Activated naive CD8-positive, alpha-beta T cell treated with anti-CD3 and anti-CD28 coated beads, Interleukin-2, amount 10 ng/mL, durations not matched to agents 7 days and 5 days (primary cell): Measurements from ENCODE around the gene ZDHHC12. TPM values are rescaled to one million over a fixed set of nuclear protein-coding genes. Genes with fewer than 3 reads are reported as not detected.

Experiments
- ATAC-seq: fragments of 150-1000 bp; cut with Tn5 transposase; one replicate; pipeline ENCODE4 v1.10.0; 2021; ENCODE audit warnings: low read depth, moderate library complexity
- POLR2A ChIA-PET: fragments of 350-600 bp; sonication (Branson Sonifier 250); formaldehyde crosslinking; loops from one replicate; lab custom pipeline; 2021; ENCODE audit warnings: antibody characterized with exemption; lab: Charles Lee
- DNase-seq: peaks from one replicate; pipeline ENCODE4 v3.0.0; 2021
- H3K27ac Mint-ChIP-seq: one replicate; pipeline ENCODE4 v1.8.0; 2022; ENCODE audit warnings: mild to moderate bottlenecking, mixed read lengths
- H3K27me3 Mint-ChIP-seq: one replicate; pipeline ENCODE4 v1.8.0; 2022; ENCODE audit warnings: mild to moderate bottlenecking, moderate library complexity, mixed read lengths
- H3K36me3 Mint-ChIP-seq: one replicate; pipeline ENCODE4 v1.8.0; 2021; ENCODE audit warnings: mild to moderate bottlenecking, mixed read lengths
- H3K4me1 Mint-ChIP-seq: one replicate; pipeline ENCODE4 v1.8.0; 2021; ENCODE audit warnings: mixed read lengths
- H3K4me3 Mint-ChIP-seq: one replicate; pipeline ENCODE4 v1.8.0; 2022; ENCODE audit warnings: mild to moderate bottlenecking, moderate library complexity, mixed read lengths
- H3K9me3 Mint-ChIP-seq: one replicate; pipeline ENCODE4 v1.8.0; 2021; ENCODE audit warnings: mixed read lengths
- total RNA-seq, 2 experiments: library from RNA; stranded (reverse); gene quantifications; one replicate each; pipeline ENCODE4 v1.2.3, GENCODE V29; 2021

The ZDHHC12 gene
- 10 to 100 TPM; 64.1 to 68.9 TPM for total RNA-seq

GRCh38 chr9:128723866-128724743 lies at the start of gene ZDHHC12:
TSS of gene ZDHHC12 (minus strand) at chr9:128724127. CDS start at chr9:128724093, 34 bp downstream.
- Mint-ChIP-seq H3K27me3 (no peaks in the 10 kb centered on the region), H3K4me3 (peak within 1 kb of the TSS; percentile 91), H3K9me3 (no peaks in the 10 kb centered on the region), H3K4me1 (peaks cover 32% of the 10 kb centered on the region), H3K36me3 (no peaks in the 10 kb centered on the region), H3K27ac (peak within 1 kb of the TSS; percentile 89)
- POLR2A ChIA-PET = interaction anchor here (0.5 to 2.5 kb wide), 22 partner anchors 9 to 448 kb away, joined by 3 to 14 read pairs (median 4); partner anchors contain the start of genes DYNC2I2, ENDOG, GOLGA2 and PKN3
- DNase-seq (peak; percentile 99), ATAC-seq (peak; percentile 99)

DNA sequence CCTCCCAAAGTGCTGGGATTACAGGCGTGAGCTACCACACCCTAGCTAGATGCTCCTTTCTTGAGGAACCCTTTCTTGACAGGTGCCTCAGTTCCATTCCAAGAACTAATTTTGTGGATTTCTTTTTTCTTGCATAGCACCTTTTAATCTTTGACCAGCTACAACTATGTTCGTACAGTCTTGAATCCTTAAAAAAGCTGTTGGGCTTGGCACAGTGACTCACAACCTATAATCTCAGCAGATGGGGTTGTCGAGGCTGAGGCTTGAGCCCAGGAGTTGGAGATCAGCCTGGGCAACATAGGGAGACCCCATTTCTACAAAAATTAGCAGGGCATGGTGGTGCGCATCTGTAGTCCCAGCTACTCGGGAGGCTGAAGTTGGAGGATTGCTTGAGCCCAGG lies 49.1 kb upstream of the ZDHHC12 start:
- Mint-ChIP-seq H3K9me3 (no peaks in the 10 kb centered on the region), H3K27ac (peak overlapping the region; percentile 64), H3K27me3 (no peaks in the 10 kb centered on the region), H3K4me3 (peak overlapping the region; percentile 28), H3K36me3 (no peaks in the 10 kb centered on the region), H3K4me1 (peaks cover 14% of the 10 kb centered on the region)
- POLR2A ChIA-PET = interaction anchor here (0.7 to 2.9 kb wide), 3 partner anchors 15 to 853 kb away, joined by 3 to 18 read pairs (median 4); partner anchors contain the start of genes NTMT1 and ZDHHC12
- ATAC-seq (no peak), DNase-seq (no peak)

- Mint-ChIP-seq H3K27ac (peak within 1 kb of the TSS; percentile 97), H3K27me3 (no peaks in the 10 kb centered on the region), H3K4me1 (peaks cover 14% of the 10 kb centered on the region), H3K9me3 (no peaks in the 10 kb centered on the region), H3K4me3 (peak within 1 kb of the TSS; percentile 98), H3K36me3 (no peaks in the 10 kb centered on the region)
- POLR2A ChIA-PET = interaction anchor here (0.7 to 2.9 kb wide), 10 partner anchors 14 to 854 kb away, joined by 3 to 18 read pairs (median 4); partner anchors contain the start of genes ENDOG, NTMT1, SPOUT1 and ZDHHC12
- peak; percentile 98 for DNase-seq
- ATAC-seq = peak; percentile 90
These were observed 48.0 kb upstream of the ZDHHC12 start, which contains the start of gene ZER1 for GRCh38 chr9:128771745-128772519. TSS of gene ZER1 (minus strand) at chr9:128771927. CDS start at chr9:128755565, 16,362 bp downstream.

GRCh38 chr9:128771094-128771721 lies 47.3 kb upstream of the ZDHHC12 start:
- DNase-seq (no peak), ATAC-seq (peak; percentile 11)
- POLR2A ChIA-PET = interaction anchor here (0.7 to 2.9 kb wide), 11 partner anchors 11 to 219 kb away, joined by 3 to 18 read pairs (median 4); partner anchors contain the start of genes ENDOG, PKN3, SPOUT1 and SPTAN1
- Mint-ChIP-seq H3K4me3 (peak overlapping the region; percentile 98), H3K36me3 (no peaks in the 10 kb centered on the region), H3K27ac (peak overlapping the region; percentile 97), H3K4me1 (peaks cover 14% of the 10 kb centered on the region), H3K9me3 (no peaks in the 10 kb centered on the region), H3K27me3 (no peaks in the 10 kb centered on the region)

GRCh38 chr9:128770286-128771030 lies 46.5 kb upstream of the ZDHHC12 start:
- no peaks in the 10 kb centered on the region for H3K36me3 Mint-ChIP-seq
- ATAC-seq (no peak), DNase-seq (no peak)
- peaks cover 14% of the 10 kb centered on the region for H3K4me1 Mint-ChIP-seq
- POLR2A ChIA-PET = interaction anchor here (0.8 to 2.9 kb wide), 10 partner anchors 12 to 218 kb away, joined by 3 to 18 read pairs (median 4); partner anchors contain the start of genes ENDOG, PKN3, SPTAN1 and ZDHHC12
- no peaks in the 10 kb centered on the region for H3K9me3 Mint-ChIP-seq
- H3K27me3 Mint-ChIP-seq = no peaks in the 10 kb centered on the region
- peak overlapping the region; percentile 97 for H3K27ac Mint-ChIP-seq
- peak overlapping the region; percentile 98 for H3K4me3 Mint-ChIP-seq

GRCh38 chr9:128768606-128769005 lies 44.7 kb upstream of the ZDHHC12 start:
- no peak for ATAC-seq
- POLR2A ChIA-PET = interaction anchor here (0.6 kb wide), 2 partner anchors 43 to 50 kb away, joined by 3 read pairs; partner anchors contain the start of gene ENDOG
- H3K27ac Mint-ChIP-seq = no peak overlapping the region
- H3K4me1 Mint-ChIP-seq = peaks cover 16% of the 10 kb centered on the region
- H3K4me3 Mint-ChIP-seq = no peak overlapping the region
- no peaks in the 10 kb centered on the region for H3K36me3 Mint-ChIP-seq
- no peaks in the 10 kb centered on the region for H3K9me3 Mint-ChIP-seq
- H3K27me3 Mint-ChIP-seq = no peaks in the 10 kb centered on the region
- DNase-seq = no peak

GRCh38 chr9:128765499-128765898 lies 41.6 kb upstream of the ZDHHC12 start:
- no peaks in the 10 kb centered on the region for H3K9me3 Mint-ChIP-seq
- ATAC-seq = no peak
- POLR2A ChIA-PET = no interaction called here
- H3K4me3 Mint-ChIP-seq = no peak overlapping the region
- no peak overlapping the region for H3K27ac Mint-ChIP-seq
- peaks cover 8% of the 10 kb centered on the region for H3K4me1 Mint-ChIP-seq
- H3K27me3 Mint-ChIP-seq = no peaks in the 10 kb centered on the region
- H3K36me3 Mint-ChIP-seq = no peaks in the 10 kb centered on the region
- DNase-seq = no peak

DNA sequence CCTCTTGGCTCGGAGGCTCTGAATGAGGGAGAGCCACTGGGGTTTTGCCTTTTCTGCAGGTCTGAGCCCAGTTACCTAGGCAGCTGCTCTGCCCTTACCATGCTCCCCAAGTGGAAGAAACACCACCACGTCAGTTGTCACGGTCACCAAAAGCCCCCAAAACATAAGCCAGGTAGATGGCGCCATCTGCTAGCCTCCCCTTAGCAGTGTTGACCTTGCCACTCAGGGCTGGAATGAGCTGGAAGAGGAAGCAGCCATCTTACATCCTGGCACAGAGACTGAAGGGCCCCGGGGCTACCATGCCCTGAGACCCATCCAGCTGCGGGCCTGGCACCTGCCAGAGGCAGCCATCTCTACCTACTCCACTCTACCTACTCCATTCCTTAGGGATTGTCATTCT lies 40.4 kb upstream of the ZDHHC12 start:
- Mint-ChIP-seq H3K4me1 (peaks cover 2% of the 10 kb centered on the region), H3K36me3 (no peaks in the 10 kb centered on the region), H3K27ac (no peak overlapping the region), H3K4me3 (no peak overlapping the region), H3K27me3 (no peaks in the 10 kb centered on the region), H3K9me3 (no peaks in the 10 kb centered on the region)
- POLR2A ChIA-PET = no interaction called here
- no peak for DNase-seq
- ATAC-seq = no peak

GRCh38 chr9:128762671-128763449 lies 38.9 kb upstream of the ZDHHC12 start:
- no peak for ATAC-seq
- no peak for DNase-seq
- Mint-ChIP-seq H3K9me3 (no peaks in the 10 kb centered on the region), H3K36me3 (no peaks in the 10 kb centered on the region), H3K4me3 (no peak overlapping the region), H3K27me3 (no peaks in the 10 kb centered on the region), H3K27ac (no peak overlapping the region), H3K4me1 (peaks cover 2% of the 10 kb centered on the region)
- POLR2A ChIA-PET = no interaction called here

- H3K4me1 Mint-ChIP-seq = no peaks in the 10 kb centered on the region
- no peaks in the 10 kb centered on the region for H3K27me3 Mint-ChIP-seq
- POLR2A ChIA-PET = no interaction called here
- no peaks in the 10 kb centered on the region for H3K36me3 Mint-ChIP-seq
- no peaks in the 10 kb centered on the region for H3K9me3 Mint-ChIP-seq
- DNase-seq (no peak), ATAC-seq (no peak)
- no peak overlapping the region for H3K27ac Mint-ChIP-seq
- H3K4me3 Mint-ChIP-seq = no peak overlapping the region
These were observed 33.7 kb upstream of the ZDHHC12 start for GRCh38 chr9:128757602-128758001.

- ATAC-seq (no peak), DNase-seq (no peak)
- H3K36me3 Mint-ChIP-seq = no peaks in the 10 kb centered on the region
- no peaks in the 10 kb centered on the region for H3K27me3 Mint-ChIP-seq
- H3K4me1 Mint-ChIP-seq = no peaks in the 10 kb centered on the region
- no peak overlapping the region for H3K27ac Mint-ChIP-seq
- H3K4me3 Mint-ChIP-seq = no peak overlapping the region
- no peaks in the 10 kb centered on the region for H3K9me3 Mint-ChIP-seq
- POLR2A ChIA-PET = interaction anchor here (0.5 kb wide), 1 partner anchor 90 kb away, joined by 4 read pairs; no protein-coding TSS in a partner anchor
These were observed 29.7 kb upstream of the ZDHHC12 start for GRCh38 chr9:128753627-128754026.
